ENCODE results near the gene CELA1.

CELA1 gene

DNA sequence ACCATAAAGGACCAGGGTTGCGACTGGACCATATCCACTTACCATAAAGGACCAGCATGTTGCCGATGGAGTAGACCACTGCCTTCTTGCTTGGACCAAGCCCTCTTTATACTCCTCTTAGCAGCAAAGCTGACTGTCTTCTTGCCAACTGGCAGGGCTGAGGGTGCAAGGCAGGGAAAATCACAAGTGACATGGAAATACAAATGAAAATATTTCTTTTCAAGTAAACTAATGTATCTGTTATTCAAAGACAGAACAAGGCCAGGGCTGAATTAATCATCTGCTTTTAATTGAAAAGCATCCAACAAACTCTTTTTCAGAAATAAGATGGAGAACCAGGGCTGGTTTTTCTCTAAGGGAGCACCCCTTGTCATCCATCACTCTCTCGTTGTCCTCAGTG is at the start of gene CELA1:
Gene CELA1, minus strand, starts transcription at position 99 of the 400 bp plus-strand sequence. Its CDS starts 41 bp downstream, at position 58.
- DNase-seq = no peak

DNA sequence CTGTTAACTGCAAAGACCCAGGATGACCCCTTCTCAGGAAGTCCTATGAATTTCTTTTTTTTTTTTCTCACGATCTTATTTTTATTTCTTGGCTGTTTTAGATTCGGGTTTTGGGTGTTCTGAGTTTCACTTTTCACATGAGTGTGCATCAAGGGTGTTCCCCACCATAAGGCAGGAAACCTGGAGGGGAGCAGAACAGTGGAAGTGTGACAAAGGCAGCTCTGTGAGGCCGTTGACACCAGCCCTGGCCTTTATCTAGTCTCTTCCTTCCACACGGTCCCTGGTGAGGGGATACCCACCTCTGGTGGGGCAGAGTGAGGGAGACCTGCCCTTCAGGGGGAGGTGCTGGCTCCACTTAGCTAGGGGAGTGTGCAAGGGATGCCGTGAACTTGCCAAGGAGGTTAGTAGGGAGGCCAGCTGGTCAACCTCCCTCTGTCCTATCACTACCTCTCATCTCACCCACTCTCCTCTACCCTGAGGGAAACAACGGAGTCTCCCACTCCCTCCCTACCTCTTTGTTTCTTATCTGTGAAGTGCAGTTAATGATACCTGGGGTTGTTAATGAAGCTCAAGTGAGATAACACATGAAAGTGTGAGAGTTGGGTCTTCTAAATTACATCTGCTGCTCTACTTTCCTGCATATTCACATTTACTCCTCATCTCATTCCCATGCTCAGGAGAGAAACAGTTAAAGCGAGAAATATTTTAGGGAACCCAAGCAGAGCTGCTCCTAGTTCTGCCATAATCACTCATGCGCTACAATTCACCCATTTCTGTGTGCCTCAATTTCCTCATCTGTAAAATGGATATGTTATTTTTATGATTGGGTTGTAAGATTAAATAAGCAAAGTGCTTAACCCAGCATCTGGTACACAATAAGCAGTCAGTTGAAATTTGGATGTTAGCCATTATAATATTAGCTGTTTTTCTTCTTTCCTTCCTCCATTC is 49.1 kb upstream of the CELA1 start:
- no peak for DNase-seq

DNA sequence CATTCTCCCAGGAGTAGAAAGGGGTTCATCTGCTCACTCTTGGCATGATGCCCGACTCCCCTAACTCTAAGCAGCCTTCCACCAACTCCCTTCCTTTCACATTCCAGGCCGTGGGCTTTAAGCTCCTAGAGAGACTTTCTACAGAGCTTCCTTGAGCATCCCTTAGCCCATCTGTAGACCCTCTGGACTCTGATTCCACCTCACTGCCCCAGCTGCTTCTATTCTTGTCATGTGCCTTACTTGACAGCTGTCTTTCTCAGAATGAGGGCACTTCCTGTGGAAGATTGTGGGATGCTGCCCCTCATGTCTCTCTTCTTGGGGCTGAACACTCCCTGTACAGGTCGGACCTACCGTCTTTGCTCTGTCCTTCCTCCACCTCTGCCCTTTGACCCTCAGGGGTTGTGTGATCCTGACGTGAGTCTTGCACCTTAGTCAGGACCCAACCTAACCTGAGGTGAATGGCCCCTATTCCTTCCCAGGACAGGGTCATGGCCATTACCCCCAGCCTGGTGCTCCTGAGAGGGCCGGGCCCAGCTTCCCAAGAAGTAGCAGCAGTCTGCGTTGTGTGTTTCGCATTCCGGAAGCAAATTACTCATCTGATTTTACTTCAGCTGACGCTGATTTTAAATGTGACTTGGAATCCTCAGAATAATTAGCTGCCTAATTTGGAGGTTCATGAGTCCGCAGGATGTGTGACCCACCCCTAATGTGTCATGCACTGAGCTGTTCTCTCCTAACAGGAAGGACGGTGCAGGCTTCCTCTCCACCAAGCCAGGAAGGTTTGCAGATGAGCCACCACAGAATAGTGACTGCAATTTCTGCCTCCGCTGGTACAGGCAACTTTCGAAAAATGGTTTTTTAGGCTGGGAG is 47.4 kb upstream of the CELA1 start:
- DNase-seq = no peak

DNA sequence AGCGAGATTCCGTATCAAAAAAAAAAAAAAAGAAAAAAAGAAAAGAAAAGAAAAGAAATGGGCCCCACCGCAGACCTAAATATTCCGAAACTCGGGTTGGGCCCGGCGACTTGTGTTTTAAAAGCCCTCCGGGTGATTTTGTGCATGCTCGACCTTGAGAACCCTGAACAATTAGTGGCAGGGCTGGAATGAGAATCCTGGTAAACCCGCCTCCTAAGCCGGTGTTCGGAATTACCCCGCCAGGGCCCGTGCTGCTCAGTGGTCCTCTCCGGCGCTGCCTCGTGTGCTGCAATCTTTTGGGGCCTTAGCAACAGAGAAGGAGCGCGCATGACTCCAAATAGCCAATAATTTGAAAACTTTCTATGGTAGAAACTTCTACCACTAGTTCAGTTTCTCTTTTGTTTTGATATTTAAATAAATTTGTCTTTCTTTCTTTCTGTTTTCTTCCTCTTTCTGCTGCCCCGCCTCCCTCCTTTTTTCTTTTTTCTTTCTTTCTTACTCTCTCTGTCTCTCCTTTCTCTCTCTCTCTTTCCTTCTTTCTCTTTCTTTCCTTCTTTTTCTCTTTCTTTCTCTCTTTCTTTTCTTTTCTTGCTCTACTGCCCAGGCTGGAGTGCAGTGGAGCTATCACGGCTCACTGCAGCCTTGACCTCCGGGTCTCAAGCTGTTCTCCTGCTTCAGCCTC is 46.2 kb upstream of the CELA1 start:
- DNase-seq = no peak

DNA sequence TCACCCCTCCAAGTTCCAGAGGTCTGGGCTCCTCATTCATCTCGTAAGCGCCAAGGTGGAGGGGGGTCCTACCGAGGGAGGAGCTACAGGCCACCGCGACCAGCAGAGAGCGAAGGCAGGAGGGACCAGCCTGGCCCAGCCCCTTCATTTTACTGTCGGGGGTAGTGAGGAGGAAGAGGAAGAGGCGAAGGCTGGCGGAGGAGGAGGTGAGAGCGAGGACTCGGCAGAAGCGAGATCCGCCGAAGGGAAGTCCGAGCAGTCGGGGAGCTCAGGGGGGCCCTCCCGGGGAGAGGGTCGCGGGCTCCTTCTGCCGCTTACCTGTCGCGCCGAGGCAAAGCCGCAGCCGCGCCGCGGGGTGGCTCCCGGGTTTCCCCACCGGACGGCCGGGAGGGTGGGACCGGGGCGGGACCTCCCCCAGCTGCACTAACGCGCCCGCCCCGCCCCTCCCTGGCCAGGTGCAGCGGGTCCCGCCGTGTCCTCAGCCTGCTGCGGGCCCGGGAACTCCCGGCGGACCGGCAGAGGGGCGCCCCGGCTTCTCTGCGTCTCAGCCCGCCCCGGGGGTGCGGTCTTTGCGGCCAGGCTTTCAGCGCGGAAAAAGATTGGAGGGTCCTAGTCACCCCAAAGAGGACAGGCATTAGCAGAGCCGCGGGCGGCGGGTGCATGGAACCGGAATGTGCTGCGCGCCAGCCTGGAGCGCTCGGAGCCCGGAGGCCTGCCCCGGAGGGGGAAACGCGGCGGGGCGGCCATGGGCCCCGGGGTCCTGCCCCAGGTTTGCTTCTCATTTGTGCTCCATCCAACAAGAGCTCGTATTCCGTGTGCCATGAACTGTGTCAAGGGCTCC is 45.0 kb upstream of the CELA1 start, which contains the start of gene GALNT6:
Gene GALNT6, minus strand, starts transcription at position 124 of the 841 bp plus-strand sequence. CDS start 11,625 bp downstream, outside the sequence.
- no peak for DNase-seq

DNA sequence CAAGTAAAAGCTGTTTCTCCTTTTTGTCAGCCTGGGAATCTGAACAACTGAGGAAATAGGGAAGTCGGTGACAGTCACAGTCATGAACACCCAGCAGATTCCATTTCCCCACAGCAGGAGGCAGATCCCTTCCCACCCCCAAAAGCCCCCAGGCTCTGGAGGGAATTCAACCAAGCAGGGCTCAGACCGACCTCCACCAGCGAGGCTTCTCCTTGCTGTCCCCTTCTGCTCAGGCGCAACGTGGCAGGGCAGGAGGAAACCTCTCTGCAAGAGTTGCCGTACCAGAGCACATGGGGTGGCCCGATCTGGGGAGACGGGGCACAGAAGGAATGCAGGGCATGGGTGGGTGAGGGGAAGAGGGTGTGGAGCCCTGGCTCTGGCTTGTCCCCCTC is 44.4 kb upstream of the CELA1 start:
- DNase-seq = no peak

DNA sequence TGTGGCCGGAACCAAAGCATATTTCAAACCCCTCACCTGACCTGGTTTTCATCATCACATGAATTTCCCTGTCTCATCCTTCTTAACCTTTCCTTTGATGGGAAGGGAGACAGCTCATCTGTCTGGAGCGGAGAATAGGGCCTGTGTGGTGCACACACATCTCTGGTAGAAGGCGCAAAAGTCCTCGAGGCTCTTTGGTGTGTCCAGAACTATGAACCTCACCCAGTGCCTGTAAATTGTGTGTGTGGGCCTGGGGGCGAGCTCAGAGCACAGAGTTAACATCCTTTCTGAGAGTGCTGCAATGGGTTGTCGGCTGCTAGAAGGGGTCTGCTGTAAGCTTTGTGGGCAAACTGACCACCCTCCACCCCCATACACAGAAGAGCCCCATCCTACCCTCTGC is 44.0 kb upstream of the CELA1 start:
- no peak for DNase-seq

DNA sequence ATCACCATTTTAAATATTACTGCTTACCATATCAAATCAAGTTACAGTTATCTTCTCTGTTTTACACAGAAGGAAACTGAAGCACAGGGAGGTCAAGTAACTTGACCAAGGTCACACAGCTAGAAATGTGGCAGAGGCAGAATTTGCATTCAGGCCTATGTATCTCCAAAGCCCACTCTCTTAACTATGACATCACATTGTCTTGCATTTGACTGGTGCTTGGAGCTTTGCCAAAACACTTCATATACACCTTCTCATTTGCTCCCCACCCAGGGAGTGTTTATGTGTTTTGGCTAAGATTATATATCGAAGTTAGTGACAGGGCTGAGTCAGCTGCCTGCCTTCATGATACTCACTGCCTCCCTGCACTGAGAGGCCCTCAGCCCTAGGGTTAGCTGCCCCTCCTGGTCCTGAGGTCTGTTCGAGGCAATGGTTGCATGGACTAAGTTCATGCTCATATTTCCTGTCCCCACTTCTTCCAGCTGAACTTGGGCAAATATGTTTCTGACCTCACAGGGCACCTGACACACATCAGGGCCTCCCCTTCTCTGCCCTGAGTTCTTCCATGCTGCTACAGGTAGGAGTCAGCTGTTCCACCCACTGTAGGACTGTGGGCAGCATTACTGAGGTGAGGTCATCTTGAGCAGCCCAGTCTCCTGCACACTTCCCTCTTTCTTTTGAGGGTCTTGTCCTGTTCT is 43.0 kb upstream of the CELA1 start:
- no peak for DNase-seq

DNA sequence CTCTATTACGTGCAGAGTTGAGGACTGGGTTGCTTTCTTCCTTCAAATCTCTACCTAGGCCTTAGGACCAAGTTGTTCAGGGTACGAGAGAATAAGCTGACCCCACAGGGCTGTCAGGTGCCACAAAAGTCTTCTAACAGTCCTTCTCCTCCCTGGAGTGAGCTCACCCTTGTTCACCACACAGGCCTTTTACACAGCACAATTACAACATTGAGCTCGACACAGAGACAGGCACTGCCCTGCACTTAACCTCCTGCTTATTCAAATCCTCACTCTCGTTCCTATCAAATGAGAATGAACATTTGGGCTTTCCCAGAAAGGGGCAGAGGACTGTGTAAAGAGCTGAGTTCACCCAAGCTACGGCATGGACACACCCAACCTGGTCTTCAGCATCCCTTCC is 42.4 kb upstream of the CELA1 start:
- DNase-seq = no peak

DNA sequence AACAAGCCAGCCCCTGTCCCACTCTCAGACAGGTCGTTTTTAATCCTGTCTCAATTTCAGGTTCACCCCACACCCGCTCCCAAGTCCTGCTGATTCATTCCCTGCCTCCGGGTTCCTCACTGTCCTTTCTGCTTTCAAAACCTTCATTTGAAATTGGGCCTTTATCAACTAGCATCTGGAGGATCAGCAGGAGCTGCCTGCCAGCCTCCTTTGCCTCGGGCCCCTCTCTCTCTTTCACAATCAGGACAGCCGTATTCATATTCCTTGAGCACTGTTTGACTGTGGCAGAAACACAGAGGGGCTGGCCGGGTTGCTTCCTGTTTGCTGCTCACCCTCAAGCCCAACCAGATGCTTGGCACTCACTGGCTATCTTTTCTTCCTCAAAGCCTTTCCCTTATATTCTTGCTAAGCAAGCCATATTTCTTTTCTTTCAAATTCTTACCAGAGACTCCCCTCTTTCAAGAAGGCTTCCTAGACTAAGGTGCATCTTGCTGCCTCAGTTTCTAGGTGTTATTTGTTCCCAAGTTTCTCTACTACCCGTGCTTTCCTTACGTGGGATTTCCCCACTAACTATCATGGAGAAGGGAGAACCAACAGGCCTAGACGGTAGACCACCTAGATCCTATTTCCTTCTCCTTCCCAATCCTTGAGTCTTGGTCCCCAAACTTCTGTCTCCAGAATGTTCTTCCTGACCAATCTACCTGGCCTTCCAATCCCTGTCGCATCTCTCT is 41.8 kb upstream of the CELA1 start:
- no peak for DNase-seq

DNA sequence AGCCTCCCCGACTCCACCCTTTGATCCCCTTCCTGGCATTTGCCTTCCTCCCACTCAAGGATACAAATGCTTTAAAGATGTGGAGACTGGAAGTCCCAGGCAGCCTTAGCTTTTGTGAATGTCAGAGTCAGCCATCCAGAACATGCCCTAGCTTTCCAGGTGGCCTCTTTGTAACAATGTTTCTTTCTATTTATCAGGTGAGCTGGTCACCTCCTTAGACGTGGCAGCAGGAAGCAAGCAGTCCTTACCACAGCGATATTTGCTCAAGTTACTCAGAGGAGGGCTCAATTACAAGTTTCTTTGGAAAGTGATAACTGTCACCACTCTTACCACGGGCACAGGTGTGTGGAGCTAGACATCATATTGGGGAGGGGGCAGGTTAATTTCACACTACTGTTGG is 39.9 kb upstream of the CELA1 start:
- DNase-seq = no peak

DNA sequence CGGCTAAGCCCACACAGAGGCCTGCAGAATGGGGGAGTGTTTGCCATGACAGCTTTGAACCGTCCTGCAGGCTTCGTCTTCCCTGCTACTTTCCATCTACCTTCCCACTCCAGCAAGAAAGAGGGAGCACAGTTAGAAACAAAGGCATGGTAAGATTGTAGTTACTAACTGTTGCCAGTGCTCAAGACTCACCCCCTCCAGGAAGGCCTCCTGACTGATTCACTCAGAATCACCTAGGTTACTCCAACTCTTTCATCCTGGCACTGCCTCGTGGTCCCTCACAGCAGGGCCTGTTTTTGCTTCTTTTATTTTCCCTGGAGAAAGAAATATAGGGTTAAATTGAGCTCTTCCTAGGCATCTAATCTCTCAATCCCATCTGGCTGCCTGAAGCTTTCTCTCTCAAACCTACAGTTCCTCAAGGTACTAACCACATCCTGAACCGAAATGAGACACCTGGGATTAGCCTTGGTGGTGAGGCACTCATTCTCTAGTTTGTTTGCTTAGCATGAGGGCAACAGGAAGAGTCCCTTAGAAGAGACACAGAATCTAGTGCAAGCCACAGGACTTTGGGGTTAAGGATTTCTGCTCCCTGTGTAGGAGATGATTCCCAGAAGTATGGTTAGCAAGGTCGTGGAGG is 36.9 kb upstream of the CELA1 start:
- DNase-seq = no peak

DNA sequence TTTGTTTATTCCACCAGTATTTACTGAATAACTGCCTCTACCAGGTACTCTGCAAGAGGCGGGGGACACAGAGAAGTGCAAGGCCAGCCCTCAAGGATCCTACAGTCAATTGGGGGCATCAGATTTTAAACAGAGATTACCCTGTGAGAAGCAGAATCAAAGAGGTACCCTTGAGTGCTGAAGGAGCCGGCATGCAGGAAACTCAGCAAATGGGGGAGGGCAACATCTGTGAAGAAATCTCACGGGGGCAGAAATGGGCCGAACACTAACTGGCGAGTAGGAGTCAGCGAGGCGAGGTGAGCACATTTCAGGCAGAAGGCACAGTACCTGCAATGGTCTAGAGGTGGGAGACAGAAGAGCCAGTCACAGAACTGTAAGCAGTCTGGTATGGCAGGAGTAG is 35.7 kb upstream of the CELA1 start:
- no peak for DNase-seq

DNA sequence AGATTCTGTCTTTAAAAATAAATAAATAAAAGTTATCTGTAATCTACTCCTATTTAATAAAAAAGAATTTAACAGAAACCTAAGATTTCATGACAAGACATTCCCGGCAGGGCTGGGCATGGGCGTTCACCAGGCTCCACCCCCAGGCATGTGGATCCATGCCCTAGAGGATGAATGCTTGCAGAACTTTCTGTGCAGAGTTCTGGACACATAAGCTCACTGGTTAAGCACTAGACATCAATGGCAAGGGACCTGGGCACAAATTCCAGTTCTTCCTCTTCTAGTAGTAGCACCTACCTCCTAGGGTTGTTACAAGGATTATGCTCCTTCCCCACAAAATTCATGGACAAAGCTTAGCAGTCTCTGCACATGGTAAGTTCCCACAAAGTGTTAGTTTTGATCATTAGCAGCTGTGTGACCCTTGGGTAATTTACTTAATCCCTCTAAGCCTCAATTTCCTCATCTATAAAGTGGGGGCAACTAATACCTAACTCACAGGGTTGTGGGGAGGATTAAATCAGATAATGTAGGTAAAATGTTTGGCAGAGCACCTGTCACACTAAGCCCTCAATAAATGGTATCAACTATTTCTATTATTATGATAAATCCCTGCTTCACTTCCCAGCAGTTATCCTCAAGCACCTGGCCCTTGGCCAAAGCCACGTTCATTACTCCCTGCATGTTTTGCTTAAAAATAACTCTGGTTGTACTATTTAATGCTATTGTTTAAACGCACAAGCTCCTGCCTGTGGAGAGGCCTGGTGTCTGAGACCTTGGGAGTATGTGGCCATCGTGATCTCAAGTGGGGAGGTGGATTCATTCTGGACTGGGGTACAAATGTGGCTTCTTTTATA is 35.0 kb upstream of the CELA1 start:
- DNase-seq = no peak

DNA sequence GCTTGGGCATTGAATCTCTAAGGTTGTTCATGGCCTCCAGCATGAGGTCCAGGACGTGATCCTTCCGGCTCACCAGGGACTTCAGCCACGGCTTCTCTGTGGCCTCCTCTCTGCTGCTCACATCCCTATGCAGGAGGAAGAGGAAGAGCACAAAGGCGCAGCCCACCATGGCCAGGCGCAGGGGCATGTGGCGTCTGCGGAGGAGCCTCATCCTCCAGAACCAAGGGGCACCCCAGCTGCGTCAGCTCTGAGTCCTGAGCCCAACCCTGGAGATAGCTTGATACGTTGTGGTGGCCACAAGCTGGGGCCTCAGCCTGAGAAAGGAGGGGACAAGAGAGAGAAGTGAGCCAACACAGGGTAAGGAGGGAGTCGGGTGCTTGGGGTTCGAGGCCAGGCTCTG is 33.1 kb upstream of the CELA1 start:
- DNase-seq = no peak

DNA sequence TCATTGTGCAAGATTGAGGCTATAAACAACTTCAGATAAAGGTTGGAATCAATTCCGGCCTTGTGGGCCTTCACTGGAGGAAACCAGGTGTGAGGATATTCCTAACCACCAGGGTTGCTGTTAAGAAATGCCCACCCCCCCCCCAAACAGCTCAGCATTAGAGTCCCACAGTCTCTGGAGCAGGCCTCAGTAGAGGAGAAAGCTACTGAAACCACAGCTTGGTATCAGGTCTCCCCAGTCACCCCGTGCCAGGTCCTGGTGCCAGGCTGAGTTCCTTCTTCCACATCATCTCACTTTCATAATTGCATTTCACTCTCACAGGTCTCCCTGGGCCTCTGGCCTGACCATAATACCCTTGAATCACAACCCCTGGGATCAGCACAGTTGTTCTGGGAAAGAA is 32.3 kb upstream of the CELA1 start:
- DNase-seq = no peak

DNA sequence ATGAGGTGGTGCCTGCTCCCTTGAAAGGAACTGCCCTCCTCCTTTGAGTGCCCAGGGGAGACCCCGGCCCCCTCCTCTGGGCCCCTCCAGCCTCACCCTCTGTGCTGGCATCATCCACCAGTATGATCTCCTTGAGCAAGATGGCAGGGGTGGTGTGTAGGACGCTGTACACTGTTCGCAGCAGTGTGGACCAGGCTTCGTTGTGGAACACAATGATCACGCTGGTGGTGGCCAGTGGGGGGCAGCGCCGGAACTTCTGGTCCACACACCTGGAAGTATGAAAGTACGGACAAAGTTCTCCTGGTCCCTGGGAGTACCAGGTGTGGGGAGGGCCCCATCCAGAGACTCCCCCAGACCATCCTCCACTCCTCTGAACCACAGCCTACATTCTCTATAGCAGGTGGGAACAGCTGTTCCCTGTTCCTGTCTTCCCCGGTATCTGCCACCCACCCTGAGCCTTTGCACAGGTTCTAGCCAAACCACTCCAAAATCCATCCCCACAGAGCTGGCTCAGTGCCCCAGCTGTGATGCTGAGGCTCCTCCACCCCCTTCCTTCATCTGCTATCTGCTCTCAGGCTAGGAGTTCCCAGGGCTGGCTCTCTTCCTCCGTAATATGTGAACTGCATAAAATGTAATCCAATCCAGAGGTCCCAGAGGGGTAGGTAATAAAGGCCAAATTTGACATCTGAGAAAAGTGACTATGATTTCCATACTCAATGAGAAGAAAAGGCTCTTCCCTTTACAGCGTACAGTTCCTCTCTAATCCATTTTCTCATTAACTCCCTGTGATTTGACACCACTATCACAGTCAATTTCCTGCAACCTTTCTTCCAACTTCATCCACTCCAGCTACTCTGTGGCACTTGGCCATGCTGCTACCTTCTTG is 30.9 kb upstream of the CELA1 start:
- peak; percentile 84 for DNase-seq

DNA sequence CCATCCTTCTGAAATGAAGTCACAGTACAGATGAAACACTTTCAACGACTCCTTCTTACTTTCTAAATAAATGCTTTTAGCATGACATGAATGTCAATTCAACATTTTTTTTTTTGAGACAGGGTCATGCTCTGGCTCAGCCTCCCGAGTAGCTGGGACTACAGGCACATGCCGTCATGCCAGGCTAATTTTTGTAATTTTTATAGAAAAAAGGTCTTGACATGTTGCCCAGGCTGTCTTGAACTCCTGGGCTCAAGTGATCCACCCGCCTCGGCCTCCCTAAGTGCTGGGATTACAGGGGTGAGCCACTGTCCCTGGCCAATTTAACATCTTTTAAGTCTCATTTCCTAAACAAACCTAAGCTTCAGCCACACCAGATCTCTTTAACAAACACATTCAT is 28.4 kb upstream of the CELA1 start:
- DNase-seq = no peak
